Activated T-helper 1 cell treated with anti-CD3 and anti-CD28 coated beads, Interleukin-12 subunit alpha, Interleukin-12 subunit beta, Interleukin-2, Interleukin-4 antibody, amounts not matched to agents 30 ng/mL and 10 ng/mL and 1 ng/mL, durations not matched to agents 14 hours and 24 hours and 36 hours (primary cell): ENCODE data around the gene PPP6R1. TPM values are rescaled to one million over a fixed set of nuclear protein-coding genes. Genes with fewer than 3 reads are reported as not detected.

Experiments used
- DNase-seq: peaks from one replicate; pipeline ENCODE4 v3.0.0; 2021; ENCODE audit warnings: low spot score
- H3K27ac Mint-ChIP-seq: one replicate; pipeline ENCODE4 v1.8.0; 2021; ENCODE audit warnings: mild to moderate bottlenecking, mixed read lengths
- H3K27me3 Mint-ChIP-seq: one replicate; pipeline ENCODE4 v1.8.0; 2022; ENCODE audit warnings: mild to moderate bottlenecking, moderate library complexity, mixed read lengths; ENCODE audit not compliant: insufficient read depth
- H3K36me3 Mint-ChIP-seq: one replicate; pipeline ENCODE4 v1.8.0; 2021; ENCODE audit warnings: low read depth, mixed read lengths
- H3K4me1 Mint-ChIP-seq: one replicate; pipeline ENCODE4 v1.8.0; 2021; ENCODE audit warnings: low read depth, mixed read lengths
- H3K4me3 Mint-ChIP-seq: one replicate; pipeline ENCODE4 v1.8.0; 2021; ENCODE audit warnings: mild to moderate bottlenecking, moderate library complexity, mixed read lengths
- H3K9me3 Mint-ChIP-seq: one replicate; pipeline ENCODE4 v1.8.0; 2021; ENCODE audit warnings: mixed read lengths
- intact Hi-C: fragments of 100-400 bp; cut with micrococcal nuclease; formaldehyde crosslinking; loops from one replicate; pipeline ENCODE4 v1.15.1; 2024
- total RNA-seq: library from RNA; stranded (reverse); gene quantifications from 2 replicates; pipeline ENCODE4 v1.2.3, GENCODE V29; 2022

Gene PPP6R1
- total RNA-seq, 1 donor from 2014 or later = 202 TPM

GRCh38 chr19:55265173-55265572, 6.4 kb upstream of the PPP6R1 start:
- Mint-ChIP-seq H3K27me3 (no peaks in the 10 kb centered on the region), H3K27ac (no peak overlapping the region), H3K9me3 (peaks cover 9% of the 10 kb centered on the region), H3K36me3 (peaks cover 12% of the 10 kb centered on the region), H3K4me1 (peaks cover 4% of the 10 kb centered on the region), H3K4me3 (no peak overlapping the region)
- intact Hi-C loops = no loop called here
- no peak for DNase-seq

- no peak for DNase-seq
- intact Hi-C loops = no loop called here
- Mint-ChIP-seq H3K9me3 (peaks cover 9% of the 10 kb centered on the region), H3K27me3 (no peaks in the 10 kb centered on the region), H3K27ac (no peak overlapping the region), H3K4me1 (peaks cover 8% of the 10 kb centered on the region), H3K36me3 (peaks cover 12% of the 10 kb centered on the region), H3K4me3 (no peak overlapping the region)
Measured at GRCh38 chr19:55264531-55264930, 5.7 kb upstream of the PPP6R1 start.

- intact Hi-C loops = no loop called here
Measured at GRCh38 chr19:55262359-55262758, 3.5 kb upstream of the PPP6R1 start.

DNA sequence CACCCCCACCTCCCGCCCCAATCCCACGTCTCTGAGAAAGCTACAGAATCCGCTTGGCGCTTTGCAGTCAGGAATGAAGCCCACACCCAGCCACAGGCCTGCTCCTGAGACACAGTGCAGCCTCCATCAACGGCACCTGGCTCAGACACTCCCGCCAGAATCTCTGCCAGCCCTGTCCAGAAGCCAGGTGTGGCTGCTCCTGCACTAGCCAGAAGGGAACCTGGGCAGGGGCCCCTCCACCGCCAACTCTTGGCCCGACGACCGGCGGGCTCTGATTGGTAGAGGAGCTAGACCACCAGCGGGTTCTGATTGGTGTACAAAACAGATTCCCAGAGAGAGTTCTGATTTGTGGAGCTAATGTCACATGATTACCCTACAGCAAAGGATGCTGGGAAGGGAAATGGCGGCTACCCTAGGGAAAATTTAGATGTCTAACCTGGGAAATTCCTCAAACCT, 2.9 kb upstream of the PPP6R1 start:
- DNase-seq = no peak
- Mint-ChIP-seq H3K9me3 (peaks cover 7% of the 10 kb centered on the region), H3K36me3 (peaks cover 14% of the 10 kb centered on the region), H3K27ac (no peak overlapping the region), H3K4me3 (no peak overlapping the region), H3K4me1 (peaks cover 21% of the 10 kb centered on the region), H3K27me3 (no peaks in the 10 kb centered on the region)
- intact Hi-C loops = no loop called here

More at GRCh38 chr19:55262359-55262758, 3.5 kb upstream of the PPP6R1 start:
- Mint-ChIP-seq H3K9me3 (peaks cover 9% of the 10 kb centered on the region), H3K4me1 (peaks cover 15% of the 10 kb centered on the region), H3K27ac (no peak overlapping the region), H3K27me3 (no peaks in the 10 kb centered on the region), H3K36me3 (peaks cover 12% of the 10 kb centered on the region), H3K4me3 (no peak overlapping the region)
- DNase-seq = no peak

DNA sequence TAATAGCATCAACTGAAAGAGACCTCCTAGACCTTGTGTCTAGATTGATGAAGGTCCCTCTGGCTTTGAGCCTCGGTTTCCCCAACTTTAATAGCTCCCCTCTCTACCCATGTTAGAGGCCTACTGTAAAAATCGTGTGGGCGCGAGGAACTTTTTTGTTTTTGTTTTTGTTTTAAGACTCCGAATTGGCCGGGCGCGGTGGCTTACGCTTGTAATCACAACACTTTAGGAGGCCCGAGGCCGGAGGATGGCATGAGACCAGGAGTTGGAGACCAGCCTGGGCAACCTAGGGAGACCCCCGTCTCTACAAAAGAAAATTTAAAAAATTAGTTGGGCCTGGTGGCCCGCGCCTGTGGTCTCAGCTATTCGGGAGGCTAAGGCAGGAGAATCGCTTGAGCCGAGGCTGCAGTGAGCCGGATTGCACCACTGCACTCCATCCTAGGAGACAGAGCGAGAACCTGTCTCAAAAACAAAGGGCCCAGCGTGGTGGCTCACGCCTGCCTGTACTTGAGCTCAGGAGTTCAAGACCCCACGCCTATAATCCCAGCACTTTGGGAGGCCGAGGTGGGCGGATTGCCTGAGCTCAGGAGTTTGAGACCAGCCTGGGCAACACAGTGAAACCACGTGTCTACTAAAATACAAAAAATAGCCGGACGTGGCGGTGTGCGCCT, 858 bp upstream of the PPP6R1 start:
- no peak for DNase-seq
- Mint-ChIP-seq H3K36me3 (peaks cover 23% of the 10 kb centered on the region), H3K4me3 (peak overlapping the region; percentile 84), H3K27ac (peak overlapping the region; percentile 98), H3K27me3 (no peaks in the 10 kb centered on the region), H3K4me1 (peaks cover 40% of the 10 kb centered on the region), H3K9me3 (no peaks in the 10 kb centered on the region)
- intact Hi-C loops = loop anchor here (1.0 to 10.0 kb wide), 18 partner anchors 21 to 795 kb away; partner anchors contain the start of genes FIZ1, HSPBP1, KMT5C and PPP1R12C

- intact Hi-C loops = loop anchor here (5.0 to 10.0 kb wide), 4 partner anchors 34 to 384 kb away; partner anchors contain the start of genes ZNF579, ZNF580 and ZNF581
- peaks cover 52% of the 10 kb centered on the region for H3K4me1 Mint-ChIP-seq
- peak; percentile 41 for DNase-seq
- H3K27ac Mint-ChIP-seq = no peak overlapping the region
- peak overlapping the region; percentile 84 for H3K4me3 Mint-ChIP-seq
- peaks cover 23% of the 10 kb centered on the region for H3K36me3 Mint-ChIP-seq
- H3K9me3 Mint-ChIP-seq = no peaks in the 10 kb centered on the region
- no peaks in the 10 kb centered on the region for H3K27me3 Mint-ChIP-seq
Measured at GRCh38 chr19:55258476-55258827, 365 bp downstream of the PPP6R1 start.

DNA sequence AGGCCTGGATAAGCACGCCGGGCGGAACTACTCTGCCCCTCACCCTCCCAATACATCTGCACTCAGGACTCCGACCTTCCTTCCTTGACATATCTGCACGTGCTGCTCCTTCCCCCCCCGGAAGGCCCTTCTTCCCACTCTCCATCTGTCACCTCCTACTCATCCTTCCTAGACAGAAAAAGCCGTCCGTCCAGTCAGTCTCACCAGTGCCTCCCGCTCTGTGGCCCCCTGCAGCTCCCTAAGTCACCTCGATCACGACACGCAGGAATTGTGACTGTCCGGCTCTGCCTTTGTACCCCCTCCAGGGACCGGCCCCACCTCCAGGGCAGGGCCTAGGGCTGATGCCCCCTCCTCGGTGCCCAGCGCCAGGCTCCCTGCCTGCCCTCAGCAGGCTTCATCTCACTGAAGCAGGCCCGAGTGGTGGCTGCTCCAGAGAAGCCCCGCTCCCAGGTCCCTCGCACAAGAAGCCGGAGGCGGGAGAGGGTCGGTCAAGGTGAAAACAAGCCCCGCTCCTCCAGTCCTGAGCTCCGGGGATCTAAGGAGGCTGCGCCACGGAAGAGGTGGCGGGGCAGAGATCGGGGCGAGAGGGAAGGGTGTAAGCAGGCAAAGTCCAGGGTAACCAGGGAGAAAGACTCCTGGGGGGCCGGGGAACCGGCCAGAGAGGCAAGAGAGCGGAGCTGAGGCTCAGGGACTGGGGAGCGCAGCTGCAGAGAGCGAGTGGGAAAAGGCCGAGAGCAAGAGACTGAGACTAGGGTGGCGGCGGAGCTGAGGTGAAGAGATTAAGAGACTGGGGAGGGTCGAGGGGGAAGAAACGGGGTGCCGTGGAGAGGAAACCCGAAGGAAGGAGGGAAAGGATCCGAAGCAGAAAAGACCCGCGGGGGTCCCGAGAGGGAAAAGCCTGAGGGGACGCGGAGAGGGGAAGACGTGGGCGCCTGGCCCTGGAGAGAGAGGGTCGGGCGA, 1.1 kb downstream of the PPP6R1 start:
- peak overlapping the region; percentile 95 for H3K27ac Mint-ChIP-seq
- intact Hi-C loops = loop anchor here (5.0 to 10.0 kb wide), 4 partner anchors 35 to 385 kb away; partner anchors contain the start of genes ZNF579, ZNF580 and ZNF581
- DNase-seq = peak; percentile 11
- no peaks in the 10 kb centered on the region for H3K9me3 Mint-ChIP-seq
- peaks cover 59% of the 10 kb centered on the region for H3K4me1 Mint-ChIP-seq
- H3K27me3 Mint-ChIP-seq = no peaks in the 10 kb centered on the region
- H3K4me3 Mint-ChIP-seq = peak overlapping the region; percentile 96
- H3K36me3 Mint-ChIP-seq = peaks cover 21% of the 10 kb centered on the region

- Mint-ChIP-seq H3K9me3 (no peaks in the 10 kb centered on the region), H3K27ac (peak overlapping the region; percentile 95), H3K4me3 (peak overlapping the region; percentile 96), H3K36me3 (peaks cover 20% of the 10 kb centered on the region), H3K4me1 (peaks cover 68% of the 10 kb centered on the region), H3K27me3 (no peaks in the 10 kb centered on the region)
- peak; percentile 4 for DNase-seq
- intact Hi-C loops = loop anchor here (5.0 to 10.0 kb wide), 4 partner anchors 35 to 385 kb away; partner anchors contain the start of genes ZNF579, ZNF580 and ZNF581
Measured at GRCh38 chr19:55256562-55257460, 2.0 kb downstream of the PPP6R1 start.

DNA sequence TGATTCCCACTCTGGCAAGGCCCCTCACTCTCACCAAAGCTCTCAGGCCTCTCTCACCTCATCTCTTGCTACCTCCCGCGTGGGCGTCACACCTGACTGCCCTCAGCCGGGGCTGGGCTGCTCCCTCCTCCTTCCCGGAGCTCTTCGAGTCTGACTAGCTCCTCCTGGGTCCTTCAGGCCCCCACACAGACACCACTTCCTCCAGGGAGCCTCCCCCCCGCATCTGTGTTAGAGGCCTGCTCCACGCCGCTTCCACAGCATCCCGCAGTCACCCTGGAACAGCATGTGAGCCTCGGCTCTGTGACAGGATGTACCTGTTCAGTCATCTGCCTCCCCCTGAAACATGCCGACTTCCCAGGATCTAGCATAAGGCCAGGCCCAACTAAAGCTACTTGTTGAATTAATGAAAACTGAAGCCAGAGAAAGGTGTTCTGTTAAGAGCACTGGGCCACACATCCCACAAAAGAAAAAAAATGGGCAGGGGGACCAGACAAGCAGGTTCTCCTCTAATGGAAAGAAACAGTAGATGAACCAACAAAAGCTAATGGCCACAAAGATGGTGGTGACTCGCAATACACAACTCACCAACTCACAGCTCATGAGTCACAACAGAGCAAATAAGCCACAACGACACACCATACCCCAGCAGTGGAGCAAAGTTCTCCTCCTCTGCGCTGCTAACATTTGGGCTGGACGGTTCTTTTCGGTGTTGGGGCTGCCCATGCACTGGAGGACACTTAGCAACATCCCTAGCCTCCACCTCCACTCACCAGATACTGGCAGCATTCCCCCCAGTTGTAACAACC, 3.0 kb downstream of the PPP6R1 start:
- DNase-seq = peak; percentile 29
- H3K4me1 Mint-ChIP-seq = peaks cover 78% of the 10 kb centered on the region
- intact Hi-C loops = loop anchor here (2.0 to 10.0 kb wide), 5 partner anchors 36 to 386 kb away; partner anchors contain the start of genes DNAAF3, ZNF579, ZNF580 and ZNF581
- H3K27ac Mint-ChIP-seq = peak overlapping the region; percentile 95
- H3K9me3 Mint-ChIP-seq = no peaks in the 10 kb centered on the region
- H3K36me3 Mint-ChIP-seq = peaks cover 29% of the 10 kb centered on the region
- H3K4me3 Mint-ChIP-seq = peak overlapping the region; percentile 96
- no peaks in the 10 kb centered on the region for H3K27me3 Mint-ChIP-seq

DNA sequence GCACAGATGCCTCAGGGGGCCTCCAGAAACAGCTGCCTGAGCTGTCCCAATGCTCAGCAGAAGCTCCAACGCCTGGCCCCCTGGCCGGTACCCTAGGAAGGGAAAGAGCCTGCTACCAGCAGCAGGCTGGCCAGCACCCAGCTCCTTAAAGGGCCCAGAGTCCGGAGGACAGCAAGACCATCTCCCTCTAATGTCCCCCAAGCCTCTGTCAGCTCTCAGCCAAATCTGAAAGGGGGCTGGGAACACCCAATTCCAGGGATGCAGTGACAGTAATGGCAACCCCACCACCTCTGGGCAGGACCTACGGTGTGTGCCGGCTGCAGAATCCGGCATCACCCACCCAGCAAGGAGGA, 4.2 kb downstream of the PPP6R1 start:
- DNase-seq = no peak
- H3K27me3 Mint-ChIP-seq = no peaks in the 10 kb centered on the region
- intact Hi-C loops = loop anchor here (1.0 to 10.0 kb wide), 3 partner anchors 26 to 170 kb away; partner anchors contain the start of genes DNAAF3 and HSPBP1
- H3K36me3 Mint-ChIP-seq = peaks cover 31% of the 10 kb centered on the region
- H3K9me3 Mint-ChIP-seq = no peaks in the 10 kb centered on the region
- peak overlapping the region; percentile 95 for H3K27ac Mint-ChIP-seq
- H3K4me3 Mint-ChIP-seq = peak overlapping the region; percentile 96
- peaks cover 74% of the 10 kb centered on the region for H3K4me1 Mint-ChIP-seq

DNA sequence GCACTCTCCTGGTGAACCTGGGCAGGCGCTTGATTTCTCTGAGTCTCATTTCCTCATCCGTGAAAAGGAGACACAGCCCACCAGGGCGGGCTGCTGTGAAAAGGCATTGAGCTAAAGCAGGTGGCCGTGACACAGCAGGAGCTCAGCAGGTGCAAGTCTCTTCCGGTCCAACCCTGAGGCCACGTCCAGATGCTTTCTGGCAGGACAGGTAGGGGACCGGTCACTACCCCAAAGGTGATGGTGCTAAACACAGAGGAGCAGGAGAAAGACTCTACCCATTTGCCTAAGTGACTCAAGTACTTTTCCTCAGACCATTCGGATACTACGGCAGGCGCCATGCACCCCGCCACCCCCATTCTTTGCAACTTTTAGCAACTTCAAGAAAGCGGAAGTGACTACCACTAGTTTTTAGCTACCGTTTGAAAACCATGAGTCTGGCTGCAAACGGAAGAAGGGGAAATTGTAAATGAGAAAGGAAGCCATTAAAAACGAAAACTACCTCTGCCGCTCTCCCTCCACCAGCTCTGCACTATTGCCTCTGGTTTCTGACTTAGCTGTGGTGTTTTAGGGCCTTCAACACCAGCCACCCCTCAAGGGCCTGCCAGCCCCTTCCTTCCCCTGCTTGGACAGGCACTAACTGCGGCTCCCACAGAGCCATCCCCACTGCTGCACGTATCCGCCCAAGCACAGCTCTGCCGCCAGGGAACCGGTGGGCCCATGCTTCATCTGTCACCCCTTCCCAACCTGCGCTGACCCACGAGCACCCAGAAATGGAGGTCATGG, 4.8 kb downstream of the PPP6R1 start:
- Mint-ChIP-seq H3K36me3 (peaks cover 31% of the 10 kb centered on the region), H3K4me1 (peaks cover 71% of the 10 kb centered on the region)
- peak; percentile 53 for DNase-seq

More for the DNA sequence above, 4.8 kb downstream of the PPP6R1 start:
- Mint-ChIP-seq H3K9me3 (no peaks in the 10 kb centered on the region), H3K27ac (peak overlapping the region; percentile 95), H3K27me3 (no peaks in the 10 kb centered on the region), H3K4me3 (peak overlapping the region; percentile 96)
- intact Hi-C loops = loop anchor here (1.0 to 10.0 kb wide), 3 partner anchors 26 to 169 kb away; partner anchors contain the start of genes DNAAF3 and HSPBP1
